LNCaP clone FGC (cell line): Measurements from ENCODE around the gene PHC2.

Experiments
- DNase-seq: peaks from one replicate; pipeline ENCODE4 v3.0.0-alpha.2; 2011; ENCODE audit warnings: low read depth
- H3K4me3 ChIP-seq: 2 replicates; pipeline ENCODE4 v1.5.1; 2011; ENCODE audit warnings: mild to moderate bottlenecking, low read depth, low read length, control low read depth
- CTCF ChIP-seq: IDR thresholded peaks from 2 replicates; pipeline ENCODE4 v1.5.1; 2012; ENCODE audit warnings: mild to moderate bottlenecking; ENCODE audit not compliant: control insufficient read depth, insufficient read depth; ENCODE audit errors: extremely low read depth

PHC2 gene

GRCh38 chr1:33441088-33441745 lies 10.3 kb upstream of the PHC2 start:
- H3K4me3 ChIP-seq: no peak overlapping the region
- TF ChIP-seq CTCF: no peak
- DNase-seq: no peak

GRCh38 chr1:33439662-33440061 lies 8.8 kb upstream of the PHC2 start:
- H3K4me3 ChIP-seq: no peak overlapping the region
- DNase-seq: no peak
- no peak for TF ChIP-seq CTCF

- no peak for TF ChIP-seq CTCF
- DNase-seq: no peak
- H3K4me3 ChIP-seq: no peak overlapping the region
These were observed 7.7 kb upstream of the PHC2 start for GRCh38 chr1:33438364-33439160.

- H3K4me3 ChIP-seq: no peak overlapping the region
- DNase-seq: no peak
- no peak for TF ChIP-seq CTCF
These were observed 5.8 kb upstream of the PHC2 start for GRCh38 chr1:33436557-33437285.

- no peak for TF ChIP-seq CTCF
- DNase-seq: no peak
- H3K4me3 ChIP-seq: no peak overlapping the region
These were observed 4.4 kb upstream of the PHC2 start for GRCh38 chr1:33435096-33435820.

GRCh38 chr1:33434363-33434750 lies 3.5 kb upstream of the PHC2 start:
- no peak for TF ChIP-seq CTCF
- no peak overlapping the region for H3K4me3 ChIP-seq
- DNase-seq: no peak
